IMR-90 (cell line): Measurements from ENCODE around the gene CTBP2. TPM values are rescaled to one million over a fixed set of nuclear protein-coding genes. Genes with fewer than 3 reads are reported as not detected.

Experiments
- ATAC-seq: fragments of 200-7000 bp; cut with Tn5 transposase; 2 replicates; pipeline ENCODE4 v1.9.1; 2020; ENCODE audit warnings: low read depth, mild to moderate bottlenecking, moderate library complexity
- BruUV-seq: library from RNA; stranded (reverse); fragments of 400-500 nt; replicated peaks from 2 replicates; lab custom pipeline; 2021; lab: Mats Ljungman, UMichigan
- CTCF ChIA-PET: fragments of 300-600 bp; formaldehyde crosslinking; extraction: SDS; loops from one replicate; lab custom pipeline; 2021; ENCODE audit warnings: antibody characterized with exemption; lab: Yijun Ruan, JAX
- POLR2A ChIA-PET: fragments of 300-600 bp; sonication (Branson Sonifier 250); formaldehyde crosslinking; loops from one replicate; lab custom pipeline; 2022; ENCODE audit warnings: antibody characterized with exemption; ENCODE audit not compliant: unreplicated experiment; lab: Charles Lee
- DNase-seq: peaks from one replicate; pipeline ENCODE4 v3.0.0; 2013
- H2AFZ ChIP-seq: replicated peaks from 2 replicates; pipeline ENCODE3; 2013; ENCODE audit warnings: low read length, mild to moderate bottlenecking; ENCODE audit not compliant: poor library complexity
- H2AK5ac ChIP-seq: 2 replicates; pipeline ENCODE4 v1.6.1; 2013; ENCODE audit warnings: low read depth, low read length, inconsistent platforms
- H2AK9ac ChIP-seq: replicated peaks from 2 replicates; pipeline ENCODE3; 2013; ENCODE audit warnings: mild to moderate bottlenecking, low read depth, low read length, moderate library complexity; ENCODE audit not compliant: poor library complexity
- H2BK120ac ChIP-seq: 2 replicates; pipeline ENCODE4 v1.6.1; 2013; ENCODE audit warnings: low read depth, low read length, inconsistent platforms
- H2BK15ac ChIP-seq: 3 replicates; pipeline ENCODE4 v1.6.1; 2013; ENCODE audit warnings: low read depth, low read length, inconsistent platforms
- H2BK20ac ChIP-seq: 2 replicates; pipeline ENCODE4 v1.6.1; 2013; ENCODE audit warnings: low read depth, mild to moderate bottlenecking, inconsistent platforms, low read length, moderate library complexity
- H2BK5ac ChIP-seq: 2 replicates; pipeline ENCODE4 v1.6.1; 2013; ENCODE audit warnings: mild to moderate bottlenecking, low read depth, low read length, inconsistent platforms; ENCODE audit not compliant: poor library complexity, severe bottlenecking
- H3K14ac ChIP-seq: replicated peaks from 2 replicates; pipeline ENCODE4 v1.6.1; 2013; ENCODE audit warnings: low read depth, low read length, inconsistent platforms
- H3K18ac ChIP-seq: 2 replicates; pipeline ENCODE4 v1.6.1; 2013; ENCODE audit warnings: low read depth, low read length, control low read depth
- H3K23ac ChIP-seq: 2 replicates; pipeline ENCODE4 v1.6.1; 2013; ENCODE audit warnings: low read depth, low read length, inconsistent platforms
- H3K27ac ChIP-seq: 2 replicates; pipeline ENCODE4 v1.5.1; 2013; ENCODE audit warnings: mild to moderate bottlenecking, control low read depth, low read length; ENCODE audit not compliant: insufficient read depth
- H3K27me3 ChIP-seq: 2 replicates; pipeline ENCODE4 v1.6.1; 2013; ENCODE audit warnings: low read length; ENCODE audit not compliant: control insufficient read depth, insufficient read depth
- H3K36me3 ChIP-seq: 2 replicates; pipeline ENCODE4 v1.6.1; 2013; ENCODE audit warnings: low read length, mixed read lengths; ENCODE audit not compliant: control insufficient read depth, insufficient read depth
- H3K4ac ChIP-seq: 2 replicates; pipeline ENCODE4 v1.6.1; 2013; ENCODE audit warnings: low read depth, low read length, inconsistent platforms
- H3K4me1 ChIP-seq: 2 replicates; pipeline ENCODE4 v1.6.1; 2013; ENCODE audit warnings: low read length, mixed read lengths; ENCODE audit not compliant: control insufficient read depth, insufficient read depth
- H3K4me2 ChIP-seq: 2 replicates; pipeline ENCODE4 v1.6.1; 2013; ENCODE audit warnings: low read depth, mild to moderate bottlenecking, control low read depth, low read length, moderate library complexity
- H3K4me3 ChIP-seq: 2 replicates; pipeline ENCODE4 v1.5.1; 2013; ENCODE audit warnings: low read depth, mild to moderate bottlenecking, control low read depth, low read length, moderate library complexity; ENCODE audit not compliant: insufficient read depth
- H3K56ac ChIP-seq: 2 replicates; pipeline ENCODE4 v1.6.1; 2013; ENCODE audit warnings: low read length, inconsistent platforms; ENCODE audit not compliant: insufficient read depth; ENCODE audit errors: extremely low read depth
- H3K79me1 ChIP-seq, 2 experiments: 2 replicates each; pipeline ENCODE4 v1.6.1; 2013; ENCODE audit warnings: low read length in 2 of 2, inconsistent platforms in 1 of 2, low read depth in 1 of 2
- H3K9ac ChIP-seq: 2 replicates; pipeline ENCODE4 v1.6.1; 2013; ENCODE audit warnings: low read depth, low read length, control low read depth
- H3K9me1 ChIP-seq: 2 replicates; pipeline ENCODE4 v1.6.1; 2013; ENCODE audit warnings: low read length, inconsistent platforms; ENCODE audit not compliant: insufficient read depth
- H3K9me3 ChIP-seq: 2 replicates; pipeline ENCODE4 v1.6.1; 2013; ENCODE audit warnings: low read length; ENCODE audit not compliant: control insufficient read depth, insufficient read depth
- H4K20me1 ChIP-seq: 2 replicates; pipeline ENCODE4 v1.6.1; 2013; ENCODE audit warnings: low read length, inconsistent platforms; ENCODE audit not compliant: insufficient read depth
- H4K5ac ChIP-seq: 2 replicates; pipeline ENCODE4 v1.6.1; 2013; ENCODE audit warnings: mild to moderate bottlenecking, low read depth, low read length, control low read depth
- H4K8ac ChIP-seq, 2 experiments: 2 replicates each; pipeline ENCODE4 v1.6.1; 2013; ENCODE audit warnings: low read depth in 2 of 2, low read length in 2 of 2, control low read depth in 1 of 2, inconsistent platforms in 1 of 2
- H4K91ac ChIP-seq: 2 replicates; pipeline ENCODE4 v1.6.1; 2013; ENCODE audit warnings: low read depth, low read length, inconsistent platforms; ENCODE audit not compliant: insufficient read depth
- CHD1 ChIP-seq: IDR thresholded peaks from 2 replicates; pipeline ENCODE4 v1.6.1; 2012; ENCODE audit warnings: low read depth, low read length, improper control_type of control experiment
- MXI1 ChIP-seq: IDR thresholded peaks from 2 replicates; pipeline ENCODE4 v1.6.1; 2012; ENCODE audit warnings: low read depth, mild to moderate bottlenecking, low read length, moderate library complexity, borderline replicate concordance
- WGBS, 2 experiments: methylation state at CpG; one replicate each; pipeline versions ENCODE4 v1.1.5 to v1.1.7; 2013; ENCODE audit warnings: missing lambda C conversion rate in 2 of 2; ENCODE audit not compliant: insufficient read length in 1 of 2; ENCODE audit errors: extremely low coverage in 2 of 2; 5-methylcytosine and 5-hydroxymethylcytosine counted together
- dilution Hi-C: fragments of 300-500 bp; cut with HindIII; formaldehyde crosslinking; loops from one replicate; pipeline ENCODE4 v1.14.3; 2018; ENCODE audit warnings: low sequenced_read_pairs; ENCODE audit not compliant: unreplicated experiment
- in situ Hi-C: fragments of 300-500 bp; cut with MboI; formaldehyde crosslinking; loops from 3 replicates; pipeline ENCODE4 v1.14.3; 2019; ENCODE audit warnings: low sequenced_read_pairs, inconsistent platforms, mixed read lengths
- intact Hi-C: fragments of 100-400 bp; cut with micrococcal nuclease; formaldehyde crosslinking; loops from 2 replicates; pipeline ENCODE4 v1.10.0; 2022
- polyA plus RNA-seq, 3 experiments: library from polyadenylated mRNA; depleted of rRNA; stranded (reverse); fragments of >200 nt; gene quantifications; 2 replicates each; pipeline ENCODE4 v1.2.3, GENCODE V29; 2012; ENCODE audit warnings: low replicate concordance in 1 of 3
- total RNA-seq: library from RNA; depleted of rRNA; stranded (reverse); fragments of >200 nt; gene quantifications from 2 replicates; pipeline ENCODE4 v1.2.3, GENCODE V29; 2012
- TF ChIP-seq, protein P1 (sequence below): fragments of 150-350 bp; IDR thresholded peaks from 2 replicates; pipeline ENCODE4 v1.6.1; 2016; ENCODE audit warnings: low read depth, mild to moderate bottlenecking, low read length, moderate library complexity, borderline replicate concordance
- TF ChIP-seq, protein P2 (sequence below): fragments of 150-350 bp; IDR thresholded peaks from 2 replicates; pipeline ENCODE4 v1.6.1; 2017; ENCODE audit warnings: mild to moderate bottlenecking, antibody characterized with exemption, low read length, low read depth

CTBP2 gene
- total and polyA plus RNA-seq, 2 of the 4 experiments (the other 2 are of a cell fraction), result 81.0 to 86.6 TPM

DNA sequence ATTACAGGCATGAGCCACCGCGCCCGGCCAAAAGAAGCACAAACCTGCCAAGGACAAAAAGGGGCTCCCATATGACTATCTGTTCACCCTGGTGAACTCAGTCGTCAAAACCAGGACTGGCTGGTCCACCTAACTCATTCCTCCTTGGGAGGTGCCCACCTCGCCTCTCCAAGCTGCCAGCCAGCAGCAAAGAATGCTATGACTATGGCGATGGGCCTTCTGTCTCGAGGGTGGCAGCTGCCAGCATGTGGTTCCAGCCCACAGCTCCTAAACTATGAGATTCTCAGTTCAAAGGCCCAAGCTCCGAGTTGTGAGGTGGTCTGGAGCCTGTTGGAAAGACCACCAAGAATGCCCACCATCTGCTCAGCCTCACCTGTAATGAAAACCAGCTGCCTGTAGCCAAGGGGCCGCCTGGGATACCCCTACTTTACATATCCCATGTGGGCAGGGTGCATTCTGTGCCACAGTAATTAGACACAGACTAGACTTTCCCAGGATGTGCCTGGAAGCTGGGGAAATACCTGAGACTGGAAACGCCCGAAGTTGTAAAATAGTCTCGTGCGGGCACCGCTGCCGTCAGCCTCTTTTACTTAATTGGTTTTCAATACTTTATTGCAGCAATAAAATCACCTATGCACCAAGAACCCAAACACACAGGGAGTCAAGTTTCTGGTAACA lies 147.4 kb downstream of the CTBP2 start:
- Histone ChIP-seq H3K23ac (no peak overlapping the region), H4K20me1 (peaks cover 88% of the 10 kb centered on the region), H2BK5ac (no peak overlapping the region), H3K27ac (no peak overlapping the region), H4K5ac (no peak overlapping the region), H2AK5ac (no peak overlapping the region), H3K9ac (no peak overlapping the region), H3K9me3 (no peaks in the 10 kb centered on the region), H3K9me1 (peaks cover 36% of the 10 kb centered on the region), H3K56ac (no peak overlapping the region), H4K8ac (no peak overlapping the region), H2AFZ (no peak overlapping the region), H3K36me3 (peaks cover 24% of the 10 kb centered on the region), H2BK120ac (no peak overlapping the region), H3K4me2 (no peak overlapping the region), H2BK20ac (no peak overlapping the region), H3K27me3 (no peaks in the 10 kb centered on the region), H2AK9ac (no peak overlapping the region), H4K91ac (no peak overlapping the region), H3K18ac (no peak overlapping the region), H3K79me1 (peaks cover 41 to 96% of the 10 kb centered on the region in 2 experiments), H3K4me3 (no peak overlapping the region), H3K4ac (no peak overlapping the region), H2BK15ac (no peak overlapping the region), H3K4me1 (peaks cover 3% of the 10 kb centered on the region; the same call in 1 of the 2 replicates), H3K14ac (no peak overlapping the region)
- intact Hi-C loops, result no loop called here
- dilution Hi-C loops, result no loop called here
- POLR2A ChIA-PET, result no interaction called here
- in situ Hi-C loops, result no loop called here
- ATAC-seq (no peak), DNase-seq (no peak)
- TF ChIP-seq, protein P1, sequence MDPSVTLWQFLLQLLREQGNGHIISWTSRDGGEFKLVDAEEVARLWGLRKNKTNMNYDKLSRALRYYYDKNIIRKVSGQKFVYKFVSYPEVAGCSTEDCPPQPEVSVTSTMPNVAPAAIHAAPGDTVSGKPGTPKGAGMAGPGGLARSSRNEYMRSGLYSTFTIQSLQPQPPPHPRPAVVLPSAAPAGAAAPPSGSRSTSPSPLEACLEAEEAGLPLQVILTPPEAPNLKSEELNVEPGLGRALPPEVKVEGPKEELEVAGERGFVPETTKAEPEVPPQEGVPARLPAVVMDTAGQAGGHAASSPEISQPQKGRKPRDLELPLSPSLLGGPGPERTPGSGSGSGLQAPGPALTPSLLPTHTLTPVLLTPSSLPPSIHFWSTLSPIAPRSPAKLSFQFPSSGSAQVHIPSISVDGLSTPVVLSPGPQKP, result no peak
- TF ChIP-seq, protein P2, sequence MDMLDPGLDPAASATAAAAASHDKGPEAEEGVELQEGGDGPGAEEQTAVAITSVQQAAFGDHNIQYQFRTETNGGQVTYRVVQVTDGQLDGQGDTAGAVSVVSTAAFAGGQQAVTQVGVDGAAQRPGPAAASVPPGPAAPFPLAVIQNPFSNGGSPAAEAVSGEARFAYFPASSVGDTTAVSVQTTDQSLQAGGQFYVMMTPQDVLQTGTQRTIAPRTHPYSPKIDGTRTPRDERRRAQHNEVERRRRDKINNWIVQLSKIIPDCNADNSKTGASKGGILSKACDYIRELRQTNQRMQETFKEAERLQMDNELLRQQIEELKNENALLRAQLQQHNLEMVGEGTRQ, result no peak
- TF ChIP-seq MXI1, result no peak
- TF ChIP-seq CHD1, result no peak
- BruUV-seq, result no TSS peak
- CTCF ChIA-PET, result no interaction called here
- 100% methylated on average over 1 of the region's 15 CpGs; no CpG with 5 or more reads in 1 of the 2 experiments for WGBS, 2 experiments
